NAMALWA (cell line): ENCODE measurements around the gene BSDC1.

ENCODE experiments used
- DNase-seq: peaks from one replicate; pipeline ENCODE4 v3.0.0-alpha.2; 2015; ENCODE audit warnings: low spot score

BSDC1 gene

GRCh38 chr1:32336591-32336932 lies 57.7 kb downstream of the BSDC1 start:
- DNase-seq, result no peak

DNA sequence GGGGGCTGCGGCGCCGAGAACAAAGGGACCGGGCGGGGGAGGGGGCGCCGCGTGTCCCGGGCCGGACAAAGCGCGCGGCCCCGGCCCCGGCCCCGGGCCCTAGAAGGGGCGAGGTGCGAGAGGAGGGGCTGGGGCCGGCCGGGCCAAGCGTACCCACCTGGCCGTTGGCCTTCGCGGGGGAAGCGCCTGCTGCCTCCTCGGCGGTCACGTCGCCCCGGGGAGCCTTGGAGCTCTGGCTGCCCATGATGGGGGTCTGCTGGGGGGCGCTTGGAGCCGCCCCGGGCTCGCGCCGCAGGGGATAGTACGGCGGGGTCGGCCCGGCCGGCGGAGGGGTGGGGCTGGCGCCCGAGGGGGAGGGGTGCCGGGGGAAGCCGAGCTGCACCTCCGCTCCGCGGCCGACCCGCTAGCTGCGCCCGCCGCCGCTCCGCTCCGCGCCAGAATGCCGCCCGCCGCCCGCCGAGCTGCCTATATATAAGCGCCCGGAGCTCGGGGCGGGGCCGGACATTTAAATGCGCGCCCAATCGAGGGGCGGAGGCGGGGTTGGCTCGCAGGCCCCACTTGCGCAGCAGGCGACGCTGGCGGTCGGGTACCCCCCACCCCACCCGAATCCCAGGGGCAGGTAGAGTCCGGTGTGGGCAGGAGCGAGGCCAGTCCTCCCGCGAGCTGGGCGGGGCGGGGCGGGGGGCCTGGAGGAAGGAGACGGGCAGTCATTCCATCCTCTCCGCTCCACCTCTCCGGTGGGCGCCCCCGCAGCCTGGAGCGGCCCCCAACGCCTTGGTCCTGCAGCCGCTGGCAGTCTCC lies 58.3 kb downstream of the BSDC1 start, which contains the start of gene MARCKSL1:
MARCKSL1 (minus strand) TSS at position 444 of the 801 bp plus-strand sequence; CDS start at position 244, 200 bp downstream.
- peak; percentile 84 for DNase-seq

- DNase-seq, result no peak
Measured at GRCh38 chr1:32335535-32335789, 58.8 kb downstream of the BSDC1 start.

DNA sequence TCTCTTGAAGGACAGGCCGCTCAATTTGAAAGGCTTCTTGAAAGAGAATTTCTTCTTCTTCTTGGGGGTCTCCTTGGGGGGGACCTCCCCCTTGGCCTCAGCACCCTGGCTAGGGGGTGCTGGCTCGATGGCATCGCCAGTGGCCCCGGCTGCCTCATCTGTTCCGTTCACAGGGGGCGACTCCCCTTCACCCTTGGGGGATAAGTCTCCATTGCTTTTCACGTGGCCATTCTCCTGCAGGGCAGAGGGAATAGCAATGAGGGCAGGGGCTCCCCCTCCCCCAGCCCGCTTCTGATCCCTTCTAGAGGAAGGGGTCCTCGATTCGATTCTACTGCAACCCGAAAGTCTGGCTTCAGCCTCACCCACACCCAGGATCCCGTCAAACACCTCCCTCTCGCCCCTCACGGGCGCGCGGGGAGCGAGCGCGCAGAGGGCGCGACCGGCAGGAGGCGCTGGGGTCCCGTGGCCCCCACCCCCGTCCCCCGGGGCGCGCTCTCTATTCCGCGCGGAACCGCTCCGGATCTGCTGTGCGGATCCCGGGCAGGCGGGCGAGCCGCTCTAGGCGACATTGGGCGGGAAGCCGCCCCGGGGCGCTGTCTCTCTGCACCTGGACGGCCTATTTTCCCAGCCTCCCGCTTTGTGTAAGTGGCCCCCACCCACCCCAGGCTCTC lies 59.2 kb downstream of the BSDC1 start:
- DNase-seq, result peak; percentile 79

DNA sequence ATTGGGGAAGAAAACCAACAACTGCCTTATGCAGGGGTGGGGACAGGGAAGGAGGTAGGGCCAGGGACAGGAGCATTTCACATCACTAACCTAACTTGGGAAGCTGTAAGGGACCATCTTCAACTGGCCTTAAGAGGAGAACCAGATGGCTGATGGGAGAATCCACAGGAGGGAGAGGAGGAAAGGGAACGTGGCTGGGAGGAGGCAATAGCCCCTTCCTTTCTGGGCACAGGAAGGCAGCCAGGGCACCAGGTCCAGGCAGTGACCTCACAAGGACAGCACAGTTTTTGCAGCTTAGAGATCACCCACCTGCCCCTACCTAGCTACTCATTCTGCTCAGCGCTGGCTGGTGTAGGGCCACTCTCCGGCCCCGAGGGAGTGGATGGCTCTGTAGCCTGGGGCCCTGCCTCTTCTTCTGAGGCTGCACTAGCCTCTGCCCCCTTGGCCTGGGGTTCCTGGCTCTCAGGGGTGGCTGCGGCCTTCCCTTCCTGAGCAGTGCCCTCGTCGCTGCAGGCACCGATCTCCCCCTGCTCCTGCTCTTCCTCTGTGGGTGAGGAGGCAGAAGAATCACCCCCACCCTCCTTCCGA lies 59.9 kb downstream of the BSDC1 start:
- no peak for DNase-seq

DNA sequence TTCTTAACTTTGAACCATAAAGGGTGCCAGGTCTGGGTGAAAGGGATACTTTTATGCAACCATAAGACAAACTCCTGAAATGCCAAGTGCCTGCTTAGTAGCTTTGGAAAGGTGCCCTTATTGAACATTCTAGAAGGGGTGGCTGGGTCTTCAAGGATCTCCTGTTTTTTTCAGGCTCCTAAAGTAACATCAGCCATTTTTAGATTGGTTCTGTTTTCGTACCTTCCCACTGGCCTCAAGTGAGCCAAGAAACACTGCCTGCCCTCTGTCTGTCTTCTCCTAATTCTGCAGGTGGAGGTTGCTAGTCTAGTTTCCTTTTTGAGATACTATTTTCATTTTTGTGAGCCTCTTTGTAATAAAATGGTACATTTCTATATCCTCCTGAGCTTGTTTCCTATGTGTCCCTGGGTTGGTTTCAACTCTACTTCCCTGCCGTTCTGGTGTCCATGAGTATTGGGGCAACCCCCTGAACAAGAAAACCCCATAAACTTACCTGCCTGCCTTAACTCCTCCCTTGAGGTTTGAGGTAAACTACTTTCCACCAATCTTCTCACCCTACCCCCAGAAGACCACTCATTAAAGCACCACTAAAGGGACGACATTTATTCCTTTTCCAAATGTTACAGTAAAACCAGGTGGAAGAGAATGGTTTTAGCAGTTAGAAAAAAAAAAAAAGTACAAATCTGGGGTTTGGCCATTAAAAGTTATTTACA lies 60.8 kb downstream of the BSDC1 start:
- no peak for DNase-seq

DNA sequence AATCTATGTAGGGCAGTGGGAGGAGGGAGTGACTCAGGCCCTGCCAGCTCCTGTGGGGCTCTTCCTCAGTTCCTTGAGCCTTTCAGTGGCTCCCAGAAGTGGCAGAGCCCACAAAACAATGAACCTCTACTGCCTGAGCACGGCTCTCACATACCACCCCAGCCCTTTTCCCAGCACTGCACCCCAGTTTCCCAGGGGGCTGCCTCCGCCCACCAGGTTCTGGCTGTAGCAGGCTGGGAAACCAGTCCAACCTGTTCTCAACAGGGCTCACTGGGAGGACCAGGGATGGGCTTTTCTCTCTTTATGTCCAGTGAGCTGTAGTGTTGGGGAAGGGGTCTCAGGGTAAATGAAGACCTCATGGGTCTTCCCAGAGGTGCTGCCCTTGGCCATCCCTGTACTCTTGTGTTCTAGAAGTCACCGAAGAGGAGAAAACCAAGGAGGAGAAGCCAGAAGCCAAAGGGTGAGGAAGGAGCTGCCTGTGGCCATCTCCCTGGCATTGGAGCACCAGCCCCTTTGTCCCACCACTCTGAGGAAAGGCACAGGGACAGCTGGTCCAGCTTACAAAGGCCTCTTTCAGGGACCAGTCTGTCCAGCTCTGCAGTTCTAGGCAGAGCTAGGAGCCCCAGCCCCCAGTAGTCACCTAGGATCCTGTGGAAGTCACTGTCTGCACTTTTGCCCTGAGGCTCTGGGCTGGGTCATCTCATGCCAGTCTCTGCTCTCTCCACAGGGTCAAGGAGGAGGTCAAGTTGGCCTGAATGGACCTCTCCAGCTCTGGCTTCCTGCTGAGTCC lies 61.8 kb downstream of the BSDC1 start:
- DNase-seq, result no peak

DNA sequence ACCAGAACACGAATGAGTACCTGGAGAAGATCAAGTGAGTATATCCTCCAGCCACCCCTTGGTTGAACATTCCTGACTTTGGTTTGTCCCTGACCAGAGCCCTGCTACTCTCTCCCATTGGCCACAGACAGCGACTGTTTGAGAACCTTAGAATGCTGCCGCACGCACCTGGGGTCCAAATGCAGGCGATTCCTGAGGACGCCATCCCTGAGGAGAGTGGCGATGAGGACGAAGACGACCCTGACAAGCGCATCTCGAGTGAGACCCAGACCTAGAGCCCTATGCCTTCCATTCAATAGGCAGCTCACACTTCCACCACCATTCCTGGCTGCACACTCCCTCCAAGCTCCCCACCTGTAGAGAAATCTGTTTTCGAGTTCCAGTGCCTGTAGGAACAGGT lies 62.7 kb downstream of the BSDC1 start:
- DNase-seq, result no peak

- no peak for DNase-seq
Measured at GRCh38 chr1:32330558-32331151, 63.6 kb downstream of the BSDC1 start.

DNA sequence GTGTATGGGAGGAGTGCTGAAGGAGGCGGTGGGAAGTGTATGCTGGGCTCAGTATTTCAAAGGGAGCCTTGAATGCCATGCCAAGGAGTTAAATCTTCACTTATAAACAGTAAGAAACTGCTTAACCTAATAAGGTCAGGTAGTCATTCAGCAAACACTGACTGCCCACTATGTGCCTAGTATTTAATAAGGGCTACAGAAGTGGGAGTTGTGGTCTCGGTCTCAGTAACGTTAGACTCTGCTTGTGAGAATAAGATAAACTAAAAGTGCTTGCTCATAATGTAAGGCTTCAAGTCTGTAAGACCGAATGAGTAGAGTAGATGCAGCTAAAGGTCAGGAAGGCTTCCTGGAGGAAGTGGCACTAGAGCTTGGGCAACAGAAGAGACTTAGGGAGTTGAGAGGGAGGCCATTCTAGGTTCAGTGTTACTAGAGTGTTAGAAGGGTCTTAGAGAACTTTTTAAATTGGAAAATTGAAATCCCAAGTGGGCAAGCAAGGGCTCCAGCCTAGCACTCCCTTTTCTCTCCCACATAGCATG lies 64.2 kb downstream of the BSDC1 start:
- no peak for DNase-seq

DNA sequence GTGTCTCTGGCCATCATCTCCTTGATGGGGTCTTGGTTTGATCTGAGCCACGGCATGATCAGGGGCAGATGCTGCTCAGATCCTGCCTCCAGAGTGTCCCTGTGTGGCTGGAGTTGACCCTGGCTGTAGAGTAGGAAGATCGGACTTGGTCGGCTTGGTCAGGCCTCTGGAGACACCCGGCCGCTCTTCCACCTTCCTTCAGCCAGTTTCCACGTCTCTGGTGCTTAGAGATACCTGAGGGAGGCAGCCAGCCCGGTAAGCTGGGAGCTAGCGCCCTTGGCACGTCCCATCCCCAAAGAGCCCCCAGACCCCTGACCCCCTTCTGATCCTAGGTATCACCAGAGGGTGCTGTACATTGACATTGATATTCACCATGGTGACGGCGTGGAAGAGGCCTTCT lies 67.0 kb downstream of the BSDC1 start:
- DNase-seq, result no peak

DNA sequence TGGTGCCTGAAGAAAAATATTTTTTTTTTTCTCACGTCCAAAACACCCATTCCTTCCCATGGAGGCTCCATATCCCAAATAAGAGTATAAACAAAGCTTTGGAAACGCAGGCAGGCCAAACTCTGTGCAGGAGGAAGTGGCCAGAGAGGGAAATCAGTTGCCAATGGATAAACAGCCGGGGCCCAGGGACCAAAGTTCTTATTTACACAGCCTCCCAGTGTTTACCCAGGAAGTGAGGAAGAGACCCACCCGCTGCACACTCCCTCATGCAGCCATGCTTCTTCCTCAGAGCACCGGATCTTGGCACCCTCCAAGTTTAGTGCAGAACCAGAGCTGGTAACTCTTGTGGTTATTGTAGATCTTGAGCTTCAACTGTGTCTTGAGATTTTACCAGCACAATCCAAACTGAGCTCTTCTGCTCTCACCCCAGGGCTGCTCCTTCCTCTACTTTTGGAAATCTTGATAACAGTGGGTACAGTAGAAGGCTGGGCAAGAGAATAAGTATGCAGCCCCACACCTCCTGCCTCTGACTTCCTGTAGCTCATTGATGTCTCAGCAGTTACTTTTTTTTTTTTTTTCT lies 72.4 kb downstream of the BSDC1 start:
- DNase-seq, result peak; percentile 42

DNA sequence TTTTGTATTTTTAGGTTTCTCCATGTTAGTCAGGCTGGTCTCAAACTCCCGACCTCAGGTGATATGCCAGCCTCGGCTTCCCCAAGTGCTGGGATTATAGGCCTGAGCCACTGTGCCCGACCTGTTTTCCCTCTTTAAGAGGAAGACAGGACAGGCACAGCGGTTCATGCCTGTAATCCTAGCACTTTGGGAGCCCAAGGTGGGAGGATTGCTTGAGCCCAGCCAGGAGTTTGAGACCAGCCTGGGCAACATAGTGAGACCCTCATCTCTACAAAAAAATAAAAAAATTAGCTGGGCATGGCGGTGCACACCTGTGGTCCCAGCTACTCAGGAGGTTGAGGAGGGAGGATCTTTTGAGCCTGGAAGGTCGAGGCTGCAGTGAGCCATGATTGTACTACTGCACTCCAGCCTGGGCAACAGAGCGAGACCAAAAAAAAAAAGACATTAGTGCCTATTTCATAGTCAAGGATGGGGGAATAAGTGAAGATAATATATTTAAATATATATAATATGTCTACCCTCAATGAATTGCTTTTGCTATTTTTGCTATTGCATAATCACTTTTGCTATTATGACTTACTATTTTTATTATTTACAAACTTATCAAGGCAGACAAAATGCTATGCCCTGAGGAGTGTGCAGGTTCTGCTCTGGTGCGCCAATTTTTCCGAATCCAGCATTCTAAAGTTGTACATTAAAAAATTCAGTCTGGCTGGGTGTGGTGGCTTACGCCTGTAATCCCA lies 75.9 kb downstream of the BSDC1 start:
- no peak for DNase-seq

DNA sequence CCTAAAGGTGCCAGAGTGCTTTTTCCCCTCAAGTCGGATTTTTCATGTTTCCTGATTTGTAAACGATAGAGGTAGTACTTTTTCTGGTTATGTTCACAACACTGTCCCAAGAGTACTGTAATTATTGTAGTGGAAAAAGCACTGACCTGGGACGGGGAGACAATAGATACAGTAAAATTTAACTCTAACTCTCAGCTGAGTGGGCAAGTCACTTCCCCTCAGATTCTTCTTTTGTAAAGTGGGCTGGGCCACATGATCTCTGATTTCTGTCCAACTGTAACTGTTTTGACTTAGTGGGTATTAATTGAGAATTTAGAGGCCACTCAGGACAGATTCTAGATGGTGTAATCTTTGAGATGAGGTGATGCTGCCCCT lies 77.4 kb downstream of the BSDC1 start:
- no peak for DNase-seq
